GM06990 (cell line): Measurements from ENCODE around the gene PLAAT3.

Source experiments
- DNase-seq: peaks from one replicate; pipeline ENCODE4 v3.0.0-alpha.2; 2011; ENCODE audit not compliant: insufficient read length; ENCODE audit errors: extremely low read depth
- H3K27me3 ChIP-seq: replicated peaks from 2 replicates; pipeline ENCODE4 v1.6.0; 2011; ENCODE audit warnings: low read length; ENCODE audit not compliant: control insufficient read depth, insufficient read depth
- H3K36me3 ChIP-seq: 2 replicates; pipeline ENCODE4 v1.5.1; 2011; ENCODE audit warnings: low read length; ENCODE audit not compliant: control insufficient read depth, insufficient read depth
- H3K4me3 ChIP-seq: replicated peaks from 2 replicates; pipeline ENCODE4 v1.5.1; 2011; ENCODE audit warnings: low read depth, mild to moderate bottlenecking, control low read depth, low read length
- TF ChIP-seq, protein P1 (sequence below): IDR thresholded peaks from 2 replicates; pipeline ENCODE4 v1.5.1; 2011; ENCODE audit warnings: low read length, control low read depth, mild to moderate bottlenecking, inconsistent platforms; ENCODE audit not compliant: insufficient read depth, poor library complexity, severe bottlenecking

The PLAAT3 gene

DNA sequence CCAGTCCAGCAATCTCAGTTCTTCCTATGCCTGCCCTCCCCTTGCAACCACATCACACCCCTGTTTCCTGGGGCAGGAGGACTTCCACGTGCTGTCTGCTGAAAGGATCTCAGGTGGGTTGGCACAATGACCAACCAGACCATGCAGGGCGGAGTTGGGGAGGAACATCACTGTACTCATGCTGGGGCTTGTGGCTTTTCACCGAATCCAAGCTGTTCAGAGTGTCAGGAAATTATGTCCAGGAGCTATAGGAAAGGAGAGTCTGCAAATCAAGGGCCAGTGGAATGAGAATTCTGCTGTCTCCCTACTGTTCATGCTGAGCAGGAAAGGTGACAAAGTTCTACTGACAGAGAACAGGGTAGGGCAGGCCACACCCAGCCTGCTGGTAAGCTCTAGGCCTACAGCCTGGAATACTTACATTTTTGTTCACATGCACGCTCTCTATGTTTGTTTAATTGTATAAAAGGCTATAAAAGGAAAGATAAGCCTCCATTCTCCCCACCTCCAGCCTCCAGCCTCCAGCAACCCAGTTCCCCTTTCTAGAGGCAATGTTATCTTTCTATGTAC, 49.4 kb downstream of the PLAAT3 start:
- Histone ChIP-seq H3K36me3 (no peaks in the 10 kb centered on the region), H3K4me3 (no peak overlapping the region)
- DNase-seq, result no peak

DNA sequence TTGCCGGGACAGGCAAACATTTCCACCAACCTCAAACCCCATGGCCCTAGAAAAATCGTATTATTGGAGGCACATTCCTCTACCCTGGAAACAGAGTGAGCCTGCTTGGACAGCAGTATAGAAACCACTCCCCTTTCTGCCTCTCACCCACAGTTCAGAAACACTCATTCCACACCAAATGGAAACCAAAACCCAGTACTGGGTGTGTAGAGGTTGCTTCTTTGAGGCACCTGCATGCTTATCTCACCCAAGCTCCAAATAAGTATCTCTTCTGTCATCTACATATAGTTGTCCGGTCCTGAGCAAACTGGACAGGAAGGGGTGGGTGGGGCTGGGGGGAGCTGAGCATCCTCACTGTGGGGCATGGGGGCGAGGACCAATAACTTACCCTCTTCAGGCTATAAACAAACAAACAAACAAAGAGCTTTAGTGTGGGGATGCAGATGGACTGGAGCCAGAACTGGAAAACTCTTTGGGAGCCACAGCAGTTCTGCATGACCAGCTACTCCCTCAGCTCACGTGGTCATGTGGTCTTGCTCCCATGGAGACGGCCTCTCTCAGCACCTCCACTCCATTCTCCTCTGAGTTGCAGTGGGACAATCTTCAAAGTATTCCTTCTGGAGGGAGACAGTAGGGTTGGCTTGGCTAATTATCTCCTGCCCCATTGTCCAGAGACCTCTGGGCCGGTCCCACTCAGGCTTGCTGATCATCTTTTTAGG, 50.0 kb downstream of the PLAAT3 start:
- H3K27me3 ChIP-seq, result no peaks in the 10 kb centered on the region
- TF ChIP-seq, protein P1, sequence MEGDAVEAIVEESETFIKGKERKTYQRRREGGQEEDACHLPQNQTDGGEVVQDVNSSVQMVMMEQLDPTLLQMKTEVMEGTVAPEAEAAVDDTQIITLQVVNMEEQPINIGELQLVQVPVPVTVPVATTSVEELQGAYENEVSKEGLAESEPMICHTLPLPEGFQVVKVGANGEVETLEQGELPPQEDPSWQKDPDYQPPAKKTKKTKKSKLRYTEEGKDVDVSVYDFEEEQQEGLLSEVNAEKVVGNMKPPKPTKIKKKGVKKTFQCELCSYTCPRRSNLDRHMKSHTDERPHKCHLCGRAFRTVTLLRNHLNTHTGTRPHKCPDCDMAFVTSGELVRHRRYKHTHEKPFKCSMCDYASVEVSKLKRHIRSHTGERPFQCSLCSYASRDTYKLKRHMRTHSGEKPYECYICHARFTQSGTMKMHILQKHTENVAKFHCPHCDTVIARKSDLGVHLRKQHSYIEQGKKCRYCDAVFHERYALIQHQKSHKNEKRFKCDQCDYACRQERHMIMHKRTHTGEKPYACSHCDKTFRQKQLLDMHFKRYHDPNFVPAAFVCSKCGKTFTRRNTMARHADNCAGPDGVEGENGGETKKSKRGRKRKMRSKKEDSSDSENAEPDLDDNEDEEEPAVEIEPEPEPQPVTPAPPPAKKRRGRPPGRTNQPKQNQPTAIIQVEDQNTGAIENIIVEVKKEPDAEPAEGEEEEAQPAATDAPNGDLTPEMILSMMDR, result no peak
- DNase-seq, result no peak
- H3K36me3 ChIP-seq, result no peaks in the 10 kb centered on the region
- H3K4me3 ChIP-seq, result no peak overlapping the region

More for the DNA sequence above, 49.4 kb downstream of the PLAAT3 start:
- TF ChIP-seq, protein P1, result no peak
- no peaks in the 10 kb centered on the region for H3K27me3 ChIP-seq

GRCh38 chr11:63563201-63564055, 50.8 kb downstream of the PLAAT3 start, which contains the start of gene PLAAT2:
PLAAT2 (minus strand) TSS chr11:63563379; CDS start chr11:63563324, 55 bp downstream.
- no peaks in the 10 kb centered on the region for H3K27me3 ChIP-seq
- H3K36me3 ChIP-seq, result no peaks in the 10 kb centered on the region
- H3K4me3 ChIP-seq, result no peak within 1 kb of the TSS
- DNase-seq, result no peak
- TF ChIP-seq, protein P1, result no peak

DNA sequence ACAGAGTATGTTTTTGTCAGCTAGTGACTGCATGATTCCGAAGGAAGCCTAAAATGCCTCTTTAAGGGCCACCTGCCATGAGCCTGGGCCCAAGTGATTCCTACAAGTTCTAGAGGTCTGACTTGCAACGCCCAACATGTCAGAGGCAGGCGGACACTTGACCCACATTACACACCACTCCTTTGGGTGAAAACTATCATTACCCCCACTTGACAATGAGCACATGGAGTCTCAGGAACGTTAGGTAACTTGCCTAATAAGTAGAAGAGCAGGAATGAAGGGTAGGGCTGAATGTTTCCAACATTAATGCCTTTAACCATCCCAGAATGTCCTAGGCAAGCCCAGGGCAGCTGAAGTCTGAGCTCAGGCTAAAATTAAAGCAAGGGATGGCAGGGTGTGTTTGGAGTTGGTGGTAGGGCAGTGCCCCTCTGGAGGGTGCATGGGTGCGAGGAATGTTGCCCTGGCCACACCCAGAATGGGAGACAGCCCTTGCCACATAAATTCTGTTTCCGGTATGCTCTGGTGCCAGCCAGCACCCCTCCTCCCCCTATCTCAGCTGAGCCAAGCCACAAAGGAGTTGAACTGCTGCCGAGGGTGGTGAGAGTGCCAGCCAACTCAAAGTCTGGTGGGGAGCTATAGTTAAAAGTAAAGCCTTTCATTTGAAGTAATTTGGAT, 53.6 kb downstream of the PLAAT3 start:
- Histone ChIP-seq H3K36me3 (no peaks in the 10 kb centered on the region), H3K27me3 (no peaks in the 10 kb centered on the region), H3K4me3 (no peak overlapping the region)
- TF ChIP-seq, protein P1, result no peak
- no peak for DNase-seq

- H3K4me3 ChIP-seq, result no peak overlapping the region
- no peak for DNase-seq
- H3K27me3 ChIP-seq, result no peaks in the 10 kb centered on the region
- TF ChIP-seq, protein P1, result no peak
- H3K36me3 ChIP-seq, result no peaks in the 10 kb centered on the region
These were observed 55.6 kb downstream of the PLAAT3 start for GRCh38 chr11:63558459-63559157.
